Measurements from ENCODE around the gene XXYLT1. TPM values are rescaled to one million over a fixed set of nuclear protein-coding genes. Genes with fewer than 3 reads are reported as not detected.

Gene XXYLT1
- total RNA-seq, 4 donors from 2014 or later = 7.5 to 19.4 (median 10.6) TPM

DNA sequence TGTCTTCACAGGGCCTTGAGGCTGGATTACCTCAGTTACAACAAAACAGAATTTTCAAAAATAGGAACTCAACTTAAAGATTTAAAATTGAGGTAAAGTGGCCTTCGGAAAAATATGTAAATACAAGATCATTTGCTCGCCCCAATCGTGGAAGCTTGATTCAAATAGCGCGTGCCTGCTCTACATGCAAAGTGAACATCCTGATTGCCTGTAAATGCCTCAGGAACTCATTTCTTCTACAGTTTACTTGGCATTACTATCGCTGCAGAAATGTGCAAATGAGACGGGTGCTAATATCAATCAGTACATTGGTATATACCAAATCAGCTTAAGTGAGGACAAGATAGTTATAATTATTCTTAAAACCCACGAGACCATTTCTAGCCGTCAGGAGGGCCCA lies 159.2 kb downstream of the XXYLT1 start:
- TF ChIP-seq CTCF (IDR thresholded peaks at IDR 0.05; ENCODE audit: low read depth) = no peak

DNA sequence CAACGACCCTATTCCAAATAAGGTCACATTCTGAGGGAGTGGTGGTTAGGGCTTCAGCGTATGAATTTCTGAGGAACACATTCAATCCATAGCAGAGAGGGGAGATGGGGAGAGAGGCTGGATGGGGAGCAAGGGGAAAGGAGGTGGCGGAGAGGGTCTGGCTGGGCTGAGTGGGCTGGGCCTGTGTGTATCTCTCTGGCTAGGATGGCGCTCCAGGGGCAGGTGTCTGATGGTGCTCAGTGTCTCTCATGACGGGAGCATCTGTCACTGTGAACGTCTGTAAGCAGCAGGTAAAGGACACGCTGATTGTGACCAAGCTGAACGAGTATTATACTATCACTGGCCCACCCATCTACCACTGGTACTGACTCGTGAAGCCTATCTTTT lies 159.6 kb downstream of the XXYLT1 start:
- no peak for TF ChIP-seq CTCF (IDR thresholded peaks at IDR 0.05; ENCODE audit: low read depth)

- no peak for TF ChIP-seq CTCF (IDR thresholded peaks at IDR 0.05; ENCODE audit: low read depth)
These were observed 160.2 kb downstream of the XXYLT1 start for GRCh38 chr3:195110647-195111318.

GRCh38 chr3:195109098-195109657 lies 161.8 kb downstream of the XXYLT1 start:
- no peak for TF ChIP-seq CTCF (IDR thresholded peaks at IDR 0.05; ENCODE audit: low read depth)

DNA sequence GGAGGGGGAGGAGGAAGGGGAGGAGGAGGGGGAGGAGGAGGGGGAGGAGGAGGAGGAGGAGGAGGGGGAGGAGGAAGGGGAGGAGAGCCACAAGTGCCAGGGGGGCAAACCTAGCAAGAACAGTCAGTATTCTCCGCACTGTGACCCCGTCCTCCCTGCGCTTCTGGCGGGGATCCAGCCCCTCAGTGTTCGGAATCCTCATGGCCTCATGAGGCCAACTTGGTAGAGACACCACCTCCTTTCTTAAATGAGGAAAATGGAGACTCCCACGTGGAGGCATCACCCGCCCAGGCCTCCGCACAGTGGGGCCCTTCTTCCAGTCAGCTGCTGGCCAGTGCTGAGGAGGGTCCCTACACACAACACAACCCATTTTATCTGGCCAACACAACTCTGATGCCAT lies 163.4 kb downstream of the XXYLT1 start:
- TF ChIP-seq CTCF (IDR thresholded peaks at IDR 0.05; ENCODE audit: low read depth) = no peak

DNA sequence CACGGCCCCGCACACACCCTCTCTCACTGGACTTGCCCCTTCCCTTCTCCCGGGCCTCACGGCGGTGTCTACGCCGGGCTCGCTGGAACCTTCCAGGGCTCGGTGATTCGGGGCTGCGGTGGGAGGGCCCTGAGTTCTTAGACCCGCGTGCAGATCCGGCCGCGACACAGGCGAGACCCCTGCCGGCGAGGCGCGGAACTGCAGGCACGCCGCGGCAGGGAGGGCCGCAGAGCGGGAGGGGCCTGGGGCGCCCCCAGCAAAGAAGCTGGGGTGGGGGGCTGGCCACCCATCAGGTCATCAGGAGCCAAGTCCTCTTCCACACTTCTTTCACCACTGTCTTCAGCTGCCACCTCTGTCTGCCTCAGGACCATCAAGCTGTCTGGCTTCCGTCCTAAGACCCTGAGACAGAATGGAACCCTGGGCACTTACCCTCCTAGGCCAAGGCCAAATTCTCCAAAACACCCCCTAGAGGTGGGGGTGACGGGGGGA lies 164.5 kb downstream of the XXYLT1 start:
- TF ChIP-seq CTCF (IDR thresholded peaks at IDR 0.05; ENCODE audit: low read depth) = no peak

DNA sequence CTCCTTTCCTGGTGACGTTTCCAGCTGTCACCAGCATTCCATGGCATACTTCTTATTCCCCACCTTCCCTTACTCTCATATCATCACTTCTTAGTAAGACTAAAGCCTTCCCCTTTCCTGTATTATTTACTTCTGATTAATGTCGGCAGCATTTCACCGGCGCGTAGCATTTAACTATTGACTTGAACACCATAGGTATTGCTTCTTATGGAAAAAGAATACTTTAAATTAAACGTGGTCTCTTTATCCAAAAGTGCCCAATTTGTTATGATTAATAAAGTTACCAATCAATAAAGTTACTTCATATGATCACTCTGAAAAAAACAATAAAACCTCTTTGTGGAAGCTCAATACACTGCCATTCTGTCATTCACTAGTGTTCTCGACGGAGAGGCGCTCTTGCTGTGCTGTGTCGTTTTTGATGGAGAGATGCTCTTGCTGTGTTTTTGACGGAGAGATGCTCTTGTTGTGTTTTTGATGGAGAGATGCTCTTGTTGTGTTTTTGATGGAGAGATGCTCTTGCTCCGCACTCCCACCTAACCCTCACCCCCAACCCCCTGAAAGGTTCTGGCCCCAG lies 165.0 kb downstream of the XXYLT1 start:
- no peak for TF ChIP-seq CTCF (IDR thresholded peaks at IDR 0.05; ENCODE audit: low read depth)
